GM18517 (cell line): Measurements from ENCODE around the gene TRPM1.

Experiments
- ATAC-seq: cut with Tn5 transposase; IDR thresholded peaks from one replicate; pipeline ENCODE4 v1.9.1; 2021; ENCODE audit warnings: mild to moderate bottlenecking, moderate library complexity; ENCODE audit not compliant: unreplicated experiment

TRPM1 gene

DNA sequence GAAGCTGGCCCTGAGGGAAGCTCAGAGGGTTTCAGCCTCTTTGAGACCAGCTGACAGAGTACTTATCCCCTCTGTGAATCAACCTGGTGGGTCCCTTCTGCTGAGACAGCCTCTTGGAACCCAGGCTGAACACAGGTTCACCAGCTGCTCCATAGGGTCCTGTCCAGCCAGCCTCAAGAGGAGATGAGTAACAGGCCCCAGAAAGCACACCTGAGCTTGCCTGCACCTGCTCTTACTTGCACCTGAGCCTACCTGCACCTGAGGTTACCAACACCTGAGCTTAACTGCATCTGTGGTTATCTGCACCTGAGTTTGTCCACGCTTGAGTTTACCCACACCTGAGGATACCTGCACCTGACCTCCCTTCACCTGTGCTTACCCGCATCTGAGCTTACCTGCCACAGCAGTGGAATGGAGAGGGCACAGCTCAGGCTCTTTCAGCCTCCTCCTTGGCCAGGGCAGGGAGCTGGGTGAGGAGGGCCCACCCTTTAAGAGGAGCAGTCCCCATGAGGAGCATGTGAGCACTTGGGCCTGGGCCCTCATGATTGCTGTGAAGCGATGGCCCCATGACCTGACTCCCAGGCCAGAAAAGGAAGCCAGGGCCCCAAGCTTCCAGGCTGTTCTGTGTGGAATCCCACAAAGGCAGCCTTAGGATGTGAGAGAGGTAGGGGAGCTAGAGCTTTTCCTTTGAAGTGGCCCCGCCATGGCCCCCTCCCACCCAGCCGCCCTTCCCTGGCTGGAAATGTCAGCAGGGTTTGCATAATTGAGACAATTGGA, at the start of gene TRPM1:
TSS of gene TRPM1 (minus strand) at position 464 of the 777 bp plus-strand sequence. CDS start 20,370 bp downstream, outside the sequence.
- ATAC-seq, result no peak

DNA sequence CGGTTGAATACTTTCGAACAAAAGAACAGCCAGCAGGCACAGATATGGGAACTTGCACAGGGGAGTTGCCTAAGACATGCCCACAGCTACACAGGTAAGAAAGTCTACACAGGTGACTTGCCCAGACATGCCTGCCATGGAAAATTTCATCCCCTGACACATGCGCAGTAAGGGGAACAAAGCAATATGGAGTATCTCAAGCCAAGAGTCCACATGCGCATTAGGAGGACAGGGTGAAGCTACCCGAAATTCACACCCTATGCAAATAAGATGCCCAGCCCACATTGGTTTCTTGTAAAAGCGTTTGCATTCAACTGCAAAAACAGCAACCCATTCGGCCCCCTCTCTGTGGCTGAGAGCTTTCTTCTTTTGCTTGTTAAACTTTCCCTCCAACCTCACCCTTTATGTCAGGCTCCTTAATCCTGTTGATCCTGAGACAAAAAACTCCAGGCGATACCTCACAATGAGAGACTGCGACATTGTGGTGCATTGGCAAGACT, 49.3 kb upstream of the TRPM1 start:
- ATAC-seq, result no peak

DNA sequence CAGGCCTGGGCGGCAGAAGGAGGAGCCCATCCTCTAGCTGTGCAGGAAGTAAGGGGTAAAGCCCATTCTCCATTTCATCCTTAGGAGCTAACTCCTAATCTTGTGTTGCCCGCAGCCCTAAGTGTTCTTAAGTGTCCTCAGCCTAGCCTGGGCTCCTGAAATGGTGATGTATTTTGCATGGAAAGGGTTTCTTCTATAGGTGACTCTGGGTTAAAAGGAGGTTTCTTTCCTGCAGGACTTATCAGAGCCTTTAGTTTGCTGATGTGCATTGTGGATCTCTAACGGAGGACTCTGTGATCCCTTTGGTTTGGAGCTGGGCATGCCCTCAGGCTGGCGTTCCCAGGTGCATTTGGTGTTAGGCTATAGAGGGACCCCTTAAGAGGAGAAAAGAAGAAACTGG, 48.5 kb upstream of the TRPM1 start:
- no peak for ATAC-seq

DNA sequence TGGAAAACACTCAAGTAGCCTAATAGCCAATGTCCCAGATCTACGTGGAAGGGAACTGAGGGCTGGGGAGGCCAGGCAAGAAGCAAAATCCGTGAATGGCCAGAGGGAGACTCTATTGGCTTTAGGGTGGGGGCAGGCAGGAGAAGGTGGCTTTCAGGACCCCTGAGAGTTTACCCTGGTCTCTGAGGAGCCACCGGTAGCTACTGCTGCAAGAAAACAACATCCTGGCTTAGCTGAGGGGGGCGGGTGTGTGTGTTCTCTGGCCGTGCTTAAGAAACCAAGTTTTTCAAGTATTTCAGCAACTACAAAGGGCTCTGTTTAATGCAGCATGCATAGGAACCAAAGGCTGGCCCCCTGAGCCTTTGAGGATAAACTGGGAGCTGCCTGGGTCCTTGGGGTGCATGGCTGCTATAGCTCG, 47.6 kb upstream of the TRPM1 start:
- ATAC-seq, result no peak

DNA sequence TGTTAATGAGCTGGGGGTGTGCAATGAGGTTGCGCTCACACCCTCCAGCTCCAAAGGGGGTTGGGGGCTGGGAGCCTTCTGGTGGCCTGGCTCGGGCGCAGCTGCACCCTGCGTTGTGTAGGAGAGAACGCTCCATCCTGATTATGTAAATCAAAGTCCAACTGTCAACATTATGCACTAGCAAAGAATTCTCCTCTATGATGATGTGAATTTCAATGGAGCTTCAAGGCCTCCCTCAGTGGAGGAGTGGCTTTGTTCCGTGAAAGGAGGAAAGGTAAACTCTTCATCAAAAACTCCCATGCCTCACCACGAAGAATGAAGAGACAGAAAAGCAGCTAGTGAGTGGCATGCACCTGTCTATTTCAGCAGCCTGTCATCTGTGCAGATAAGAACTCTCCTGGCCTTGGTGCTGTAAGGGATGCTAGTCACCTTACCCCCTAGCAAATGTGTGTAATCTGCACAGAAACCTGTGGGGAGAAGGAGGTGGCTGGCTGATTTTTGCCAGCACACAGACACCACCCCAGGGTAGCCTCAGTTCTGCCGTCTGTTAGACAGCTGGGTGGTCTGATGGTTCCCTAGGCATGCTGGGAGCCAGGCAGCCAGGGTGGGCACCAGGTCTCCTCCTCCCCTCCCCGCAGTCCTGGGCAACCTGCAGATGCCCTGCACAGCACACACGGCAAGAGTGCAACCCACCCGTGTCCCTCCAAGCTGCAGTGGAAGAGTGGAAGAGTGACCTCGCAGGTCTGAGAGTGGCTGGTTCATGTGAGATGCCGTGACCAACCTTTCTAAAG, 47.0 kb upstream of the TRPM1 start:
- ATAC-seq, result no peak

DNA sequence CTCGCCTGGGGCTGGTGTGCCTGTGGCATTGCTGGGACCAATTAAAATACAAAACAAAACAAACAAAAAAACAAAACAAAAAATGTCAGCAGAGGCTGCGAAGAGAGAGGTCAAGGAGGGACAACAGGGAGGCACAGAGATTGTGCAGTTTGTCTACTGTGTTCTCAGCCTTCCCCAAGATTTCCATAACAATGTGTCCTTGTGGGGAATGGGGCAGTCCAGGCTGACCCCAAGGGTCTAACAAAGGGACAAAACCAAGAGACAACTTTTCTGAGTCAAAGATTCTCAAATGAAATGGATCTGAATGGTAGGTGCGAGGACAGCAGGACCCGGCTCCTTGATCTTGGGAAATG, 46.4 kb upstream of the TRPM1 start:
- no peak for ATAC-seq

DNA sequence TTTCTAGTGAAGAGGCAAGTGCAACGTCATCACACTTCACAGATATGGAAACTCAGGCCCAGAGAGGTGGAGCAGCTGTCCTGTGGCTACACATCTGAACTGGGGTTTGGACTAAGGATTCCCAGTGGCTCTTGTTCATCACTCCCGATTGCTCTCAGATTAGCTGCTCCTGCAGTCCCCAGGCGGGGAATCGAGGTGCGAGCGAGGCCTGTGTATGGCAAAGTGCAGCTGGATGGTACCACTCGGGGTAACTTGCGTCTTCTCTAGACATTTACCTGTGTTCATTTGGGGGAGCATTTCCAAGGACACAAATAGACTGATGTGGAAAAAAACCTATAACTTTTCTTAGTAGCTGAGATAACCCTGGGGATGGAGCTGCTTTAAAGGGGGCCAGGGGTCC, 45.9 kb upstream of the TRPM1 start:
- ATAC-seq, result no peak

DNA sequence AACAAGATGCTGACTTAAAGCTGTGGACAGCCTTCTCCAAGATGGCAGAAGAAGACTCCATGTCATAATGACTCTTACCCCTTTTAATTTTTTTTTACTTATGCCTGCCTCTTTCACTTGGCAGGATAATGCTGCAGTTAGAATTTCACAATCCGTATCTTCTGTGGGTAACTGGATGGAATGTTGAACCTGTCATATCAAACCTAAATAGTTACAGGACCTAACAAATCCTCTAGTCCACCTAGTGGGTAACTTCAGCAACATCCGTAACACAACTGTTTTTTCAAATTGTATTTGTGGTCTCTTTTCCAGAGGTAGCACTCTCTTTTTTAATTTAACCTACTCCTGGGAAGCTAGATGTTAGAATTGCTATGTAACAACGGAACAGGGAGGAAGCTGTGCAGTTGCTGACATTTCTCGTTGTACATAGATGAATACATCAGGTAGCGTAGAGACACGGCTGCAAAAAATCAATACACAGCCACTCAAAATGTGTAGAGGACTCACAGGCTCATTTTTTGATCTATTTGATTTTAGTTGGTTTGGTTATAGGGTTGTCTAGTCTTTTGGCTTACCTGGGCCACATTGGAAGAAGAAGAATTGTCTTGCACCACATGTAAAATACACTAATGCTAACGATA, 43.9 kb upstream of the TRPM1 start:
- ATAC-seq, result no peak

DNA sequence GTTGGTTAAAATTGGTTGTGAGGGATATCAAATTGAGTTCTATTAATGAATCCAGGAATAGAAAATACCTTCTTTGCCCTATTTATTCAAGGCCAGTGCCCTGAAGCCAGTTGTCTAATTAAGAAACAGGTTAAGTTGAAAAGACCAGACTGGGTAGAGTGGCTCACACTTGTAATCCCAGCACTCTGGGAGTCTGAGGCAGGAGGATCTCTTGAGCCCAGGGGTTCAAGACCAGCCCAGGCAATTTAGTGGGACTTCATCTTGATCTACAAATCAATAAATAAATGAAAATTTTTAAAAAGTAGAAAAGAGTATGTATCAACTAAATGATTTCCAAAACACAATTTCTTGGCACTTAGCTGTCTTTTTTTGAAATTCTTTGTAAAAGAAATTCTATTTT, 40.3 kb upstream of the TRPM1 start:
- no peak for ATAC-seq

DNA sequence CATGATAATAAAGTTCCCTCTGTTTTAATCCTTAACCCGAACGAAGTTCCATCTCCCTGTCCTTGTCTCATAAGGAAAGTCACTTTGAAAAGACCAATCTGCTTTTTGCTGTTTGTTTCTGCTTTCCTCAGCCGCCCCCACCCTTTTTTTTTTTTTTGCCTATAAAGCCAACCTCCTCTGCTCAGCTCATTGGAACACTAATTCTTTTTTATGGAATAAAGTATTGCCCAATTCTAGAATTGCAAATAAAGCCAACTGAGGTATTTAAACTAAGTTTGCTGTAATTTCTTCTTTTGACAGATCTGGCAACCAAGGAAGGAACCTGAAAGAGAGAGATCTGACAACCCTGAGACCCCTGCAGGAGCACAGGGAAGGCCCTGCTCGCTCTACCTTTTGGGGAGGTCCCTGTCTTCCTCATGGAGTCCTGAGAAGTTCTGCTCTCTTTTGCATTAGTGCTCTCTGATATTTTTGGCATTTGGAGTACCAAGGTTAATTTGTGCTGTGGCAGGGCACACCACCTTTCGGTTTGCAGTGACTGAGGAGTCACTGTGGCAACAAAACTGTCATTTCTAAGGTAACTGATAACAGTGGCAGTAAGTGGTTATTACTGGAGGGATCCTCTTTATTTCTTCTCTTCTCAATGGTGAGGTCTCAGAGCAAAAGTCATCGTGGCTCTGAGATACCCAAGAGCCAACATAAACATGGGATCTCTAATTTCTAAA, 35.2 kb upstream of the TRPM1 start:
- no peak for ATAC-seq

DNA sequence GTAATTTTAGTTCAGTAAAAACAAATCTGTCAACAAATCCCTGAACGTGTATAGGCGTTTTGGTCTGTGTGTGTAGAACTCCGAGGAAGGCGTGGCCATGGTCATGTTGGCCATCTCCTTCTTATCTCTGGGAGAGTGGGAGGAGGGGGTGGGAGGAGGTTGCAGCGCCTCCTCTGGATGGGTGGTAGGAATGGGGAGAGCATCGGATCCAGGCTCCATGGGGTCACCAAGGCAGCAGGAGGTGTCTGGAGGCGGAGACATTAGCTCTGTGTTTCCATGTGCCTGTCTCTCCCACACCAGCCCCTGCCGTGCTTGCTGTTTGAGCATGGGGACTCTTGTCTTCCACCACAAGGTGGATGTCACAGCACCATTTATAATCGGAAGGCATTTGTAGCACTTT, 34.5 kb upstream of the TRPM1 start:
- ATAC-seq, result no peak

DNA sequence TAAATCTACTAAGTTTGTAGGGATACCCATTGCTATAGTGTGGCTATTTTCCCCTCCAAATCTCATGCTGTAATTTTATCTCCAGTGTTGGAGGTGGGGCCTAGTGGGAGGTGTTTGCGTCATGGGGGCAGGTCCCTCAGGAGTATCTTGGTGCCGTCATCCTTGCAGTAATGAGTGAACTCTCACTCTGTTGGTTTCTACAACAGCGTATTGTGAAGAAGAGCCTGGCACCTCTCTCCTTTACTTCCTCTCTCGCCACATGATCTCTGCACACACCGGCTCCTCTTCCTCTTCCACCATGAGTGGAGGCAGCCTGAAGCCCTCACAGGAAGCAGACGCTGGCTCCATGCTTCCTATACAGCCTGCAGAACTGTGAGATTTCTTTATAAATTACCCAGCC, 34.0 kb upstream of the TRPM1 start:
- ATAC-seq, result no peak

DNA sequence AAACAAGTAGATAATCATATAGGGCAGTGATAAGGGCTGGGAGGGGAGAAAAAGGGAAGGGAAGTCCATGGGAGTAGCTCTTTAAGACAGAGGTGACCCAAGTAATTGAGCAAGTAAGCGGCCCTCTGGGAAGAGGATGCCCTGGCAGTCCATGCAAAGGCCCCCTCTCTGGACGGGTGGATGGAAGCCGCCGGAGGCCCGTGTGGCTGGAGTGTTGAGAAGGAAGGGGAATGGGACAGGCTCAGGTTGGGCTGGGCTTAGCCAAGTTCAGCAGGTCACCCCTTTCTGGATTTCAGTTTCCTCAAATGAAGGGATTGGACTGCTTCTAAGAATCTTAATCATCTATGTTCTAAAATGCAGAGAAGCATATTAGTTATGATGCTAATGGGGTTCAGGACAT, 32.4 kb upstream of the TRPM1 start:
- no peak for ATAC-seq

DNA sequence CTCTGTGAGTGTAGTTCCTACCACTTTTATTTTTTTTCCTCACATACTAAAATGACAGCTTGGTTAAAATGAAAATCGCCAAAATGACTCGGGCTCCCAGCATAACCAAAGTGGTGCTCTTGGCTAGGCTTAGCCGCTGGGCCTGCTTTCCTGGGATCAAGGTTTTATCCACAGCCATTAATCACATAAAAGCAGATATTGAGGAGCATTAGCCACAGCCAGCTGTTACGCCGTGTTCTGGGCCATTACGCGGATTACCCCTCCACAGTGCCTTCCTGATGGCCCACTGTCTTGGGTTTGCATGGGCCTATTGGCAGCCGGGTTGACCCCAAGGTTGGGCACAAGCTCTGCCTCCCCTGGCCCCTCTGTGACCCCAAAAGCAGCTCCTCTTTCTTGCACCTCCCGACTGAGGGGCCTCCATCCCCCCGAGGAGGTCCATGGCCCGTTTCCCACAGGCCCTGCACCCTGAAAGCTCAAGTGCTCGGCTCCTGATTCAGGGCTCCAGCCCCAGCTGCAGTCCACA, 30.4 kb upstream of the TRPM1 start:
- no peak for ATAC-seq

DNA sequence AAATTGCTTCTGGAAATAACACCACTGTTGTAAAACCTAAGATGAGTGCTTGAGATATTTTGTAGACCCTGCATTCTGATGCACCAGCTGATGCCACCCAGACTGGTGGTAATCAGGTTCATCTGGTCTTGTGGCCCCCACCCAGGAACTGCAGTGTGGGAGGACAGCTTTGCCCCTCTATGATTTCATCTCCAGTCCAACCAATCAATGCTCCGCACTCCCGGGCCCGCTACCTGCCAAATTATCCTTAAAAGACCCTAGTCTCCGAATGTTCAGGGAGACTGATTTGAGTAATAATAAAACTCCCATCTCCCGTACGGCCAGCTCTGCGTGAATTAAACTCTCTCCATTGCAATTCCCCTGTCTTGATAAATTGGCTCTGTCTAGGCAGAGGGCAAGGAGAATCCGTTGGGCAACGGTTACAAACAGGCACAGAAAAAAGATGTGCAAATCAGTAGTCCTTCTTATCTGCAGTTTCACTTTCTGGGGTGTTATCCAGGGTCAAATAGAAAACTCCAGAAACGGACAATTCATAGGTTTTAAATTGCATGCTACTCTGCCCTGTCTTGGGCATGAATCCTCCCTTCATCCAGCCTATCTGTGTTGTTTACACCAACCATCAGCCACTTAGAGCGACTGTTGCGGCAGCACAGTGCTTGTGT, 29.2 kb upstream of the TRPM1 start:
- ATAC-seq, result no peak

DNA sequence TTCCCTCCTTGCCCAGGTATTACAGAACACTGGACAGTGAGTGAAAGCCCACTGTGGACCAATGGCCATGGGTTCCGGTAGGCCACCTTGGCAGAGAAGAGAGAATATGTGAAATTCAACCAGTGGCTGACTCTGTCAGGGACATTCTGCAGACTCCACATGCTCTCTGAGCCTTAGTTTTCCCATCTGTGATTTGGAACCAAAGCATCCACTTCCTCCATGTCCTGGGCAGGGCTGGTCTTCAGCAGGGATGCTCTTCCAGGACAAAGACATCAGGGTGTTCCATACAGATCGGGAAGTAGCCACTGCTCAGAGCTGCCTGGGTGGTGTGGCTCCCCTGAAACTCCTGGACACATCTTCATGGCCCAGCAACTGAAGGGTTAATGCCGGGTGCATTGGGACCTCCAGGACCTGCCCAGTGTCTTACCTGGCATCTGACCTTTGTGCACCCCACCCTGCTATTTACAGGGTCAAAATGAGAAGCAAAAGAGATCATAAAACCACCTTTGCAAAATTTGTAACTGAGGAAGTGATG, 28.3 kb upstream of the TRPM1 start:
- ATAC-seq, result no peak

DNA sequence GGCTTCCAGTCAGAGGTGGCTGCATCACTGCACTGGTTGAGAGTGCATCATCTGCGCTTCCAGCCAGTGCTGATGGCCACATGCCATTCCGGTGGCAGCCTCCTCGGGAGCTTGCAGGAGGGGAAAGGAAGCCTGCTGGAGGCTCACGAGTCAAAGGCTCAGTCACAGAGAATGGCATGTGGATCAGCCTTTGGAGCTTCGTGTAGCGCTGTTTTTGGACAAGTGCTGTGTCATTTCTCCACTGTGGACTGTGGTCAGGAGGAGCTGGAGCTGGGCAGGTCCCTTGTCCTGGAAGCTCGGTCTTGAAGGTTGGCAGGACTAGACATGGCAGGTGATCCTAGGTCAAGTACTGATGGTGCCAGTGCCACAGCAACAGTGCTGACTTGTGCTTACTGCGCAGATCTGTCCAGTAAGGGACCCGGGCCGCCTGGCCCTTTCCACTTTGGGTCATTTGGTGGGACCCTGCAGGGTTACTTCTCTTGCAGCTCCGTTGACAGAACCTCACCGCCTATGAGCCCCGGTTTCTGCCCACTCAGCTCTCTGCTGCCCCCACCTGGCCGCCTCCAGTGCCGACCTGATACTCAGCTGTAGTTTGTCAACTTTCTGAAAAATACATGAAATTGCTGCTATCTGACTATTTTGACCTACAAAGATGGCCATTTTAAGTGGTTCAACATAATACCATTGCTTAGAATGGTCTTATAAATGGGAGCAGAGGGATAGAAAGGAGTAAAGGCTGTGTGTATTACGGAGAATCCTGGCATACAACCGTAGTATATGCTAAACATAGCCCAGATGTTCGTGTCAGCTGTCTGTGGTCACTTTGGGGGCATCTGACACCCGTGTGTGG, 27.6 kb upstream of the TRPM1 start:
- ATAC-seq, result no peak

DNA sequence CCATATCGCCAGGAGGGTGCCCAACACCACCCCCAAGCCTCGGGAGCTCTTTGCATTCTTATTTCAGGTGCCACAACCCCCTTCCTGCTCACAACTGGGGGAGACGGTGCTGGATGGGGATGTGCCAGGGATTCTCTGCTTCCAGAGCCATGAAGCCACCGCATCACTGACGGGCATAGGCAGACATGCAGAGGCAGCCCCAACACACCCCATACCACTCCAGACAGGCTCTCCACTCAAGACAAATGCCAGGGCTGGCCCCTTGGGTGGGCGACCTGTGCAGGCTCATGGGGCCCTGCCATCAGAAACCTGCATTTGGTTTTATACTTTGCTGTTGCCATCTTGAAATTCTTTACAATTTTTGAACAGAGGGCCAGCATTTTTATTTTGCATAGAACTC, 27.0 kb upstream of the TRPM1 start:
- no peak for ATAC-seq

DNA sequence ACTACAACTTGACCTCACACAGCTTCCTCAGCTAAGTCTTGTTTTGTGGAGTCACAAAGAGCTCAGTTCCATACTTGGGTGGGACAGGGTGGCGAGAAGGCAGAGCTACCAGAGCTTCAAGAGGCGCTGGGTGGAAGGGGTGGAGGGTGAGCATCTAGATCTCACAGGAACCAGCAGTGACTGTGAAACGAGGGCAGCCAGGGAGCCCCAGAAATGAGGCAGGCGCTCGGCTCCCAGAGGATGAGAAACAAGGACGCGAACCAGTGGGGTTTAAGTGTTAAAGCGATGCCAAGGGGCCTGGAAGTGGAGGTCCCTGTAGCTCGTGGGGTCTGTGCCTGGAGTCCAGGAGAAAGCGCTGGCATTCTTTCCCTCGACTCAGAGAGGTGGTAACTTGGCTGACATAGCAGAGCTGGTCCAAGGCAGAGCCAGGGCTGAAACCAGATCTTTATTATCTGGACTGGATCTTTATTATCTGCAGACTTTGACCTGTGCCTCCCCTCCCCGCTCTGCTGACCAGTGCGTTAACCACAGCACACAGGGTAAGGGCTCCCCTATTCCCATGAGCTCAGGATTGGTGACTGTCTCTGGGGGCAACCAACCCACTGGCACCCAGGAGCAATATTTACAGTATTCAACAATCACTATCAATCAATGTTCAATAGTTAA, 26.2 kb upstream of the TRPM1 start:
- ATAC-seq, result no peak
